ENCODE data around the gene CATSPERB.
"Not testable (repeated sequence)": the region's sequence is repeated elsewhere in the genome, so short reads cannot be mapped to it uniquely, and the experiment has no call there.

CATSPERB gene

DNA sequence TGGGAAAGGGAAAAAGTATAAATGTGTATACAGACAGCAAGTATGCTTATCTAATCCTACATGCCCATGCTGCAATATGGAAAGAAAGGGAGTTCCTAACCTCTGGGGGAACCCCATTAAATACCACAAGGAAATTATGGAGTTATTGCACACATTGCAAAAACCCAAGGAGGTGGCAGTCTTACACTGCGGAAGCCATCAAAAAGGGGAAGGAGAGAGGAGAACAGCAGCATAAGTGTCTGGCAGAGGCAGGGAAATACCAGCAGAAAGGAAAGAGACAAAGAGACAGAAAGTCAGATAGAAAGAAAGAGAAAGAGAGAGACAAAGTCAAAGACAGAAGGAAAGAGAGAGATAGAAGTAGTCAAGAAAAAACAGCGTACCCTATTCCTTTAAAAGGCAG is 64.8 kb downstream of the CATSPERB start:
- not testable (repeated sequence) for DNase-seq (ENCODE audit: low spot score)

DNA sequence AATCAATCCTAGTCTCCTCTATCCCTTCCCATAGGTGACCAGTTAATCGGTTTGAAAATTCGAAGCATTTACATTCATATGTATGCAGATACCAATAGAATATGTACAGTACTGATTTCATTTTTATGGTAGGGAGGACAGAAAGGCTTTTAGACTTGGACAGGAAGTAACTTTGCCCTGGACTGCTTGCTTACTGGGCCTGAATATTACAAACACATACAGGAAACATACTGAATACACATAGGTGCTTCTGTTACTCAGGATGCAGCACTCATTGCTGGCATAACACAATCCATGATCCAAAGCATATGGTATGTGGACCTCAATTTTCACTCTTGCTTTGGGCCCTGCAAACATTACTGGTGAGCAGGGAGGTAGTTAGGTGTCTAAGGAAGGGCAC is 71.1 kb downstream of the CATSPERB start:
- no peak for DNase-seq (ENCODE audit: low spot score)

DNA sequence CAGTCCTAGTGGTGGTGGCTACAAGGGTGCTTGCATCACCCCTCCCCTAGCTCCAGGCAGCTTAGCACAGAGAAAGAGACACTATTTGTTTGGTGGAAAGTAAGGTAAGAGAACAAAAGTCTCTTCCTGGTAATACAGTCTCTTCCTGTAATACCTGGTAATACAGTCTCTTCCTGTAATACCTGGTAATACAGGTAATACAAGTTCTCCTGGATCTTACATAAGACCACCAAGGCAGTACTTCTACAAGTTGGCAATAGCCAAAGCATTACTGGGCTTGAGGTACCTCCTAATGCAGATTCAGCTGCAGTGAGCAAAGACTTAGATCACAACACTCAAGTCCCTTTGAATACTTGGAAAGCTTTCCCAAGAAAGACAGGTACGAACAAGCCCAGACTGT is 77.0 kb downstream of the CATSPERB start:
- DNase-seq (ENCODE audit: low spot score) = no peak

DNA sequence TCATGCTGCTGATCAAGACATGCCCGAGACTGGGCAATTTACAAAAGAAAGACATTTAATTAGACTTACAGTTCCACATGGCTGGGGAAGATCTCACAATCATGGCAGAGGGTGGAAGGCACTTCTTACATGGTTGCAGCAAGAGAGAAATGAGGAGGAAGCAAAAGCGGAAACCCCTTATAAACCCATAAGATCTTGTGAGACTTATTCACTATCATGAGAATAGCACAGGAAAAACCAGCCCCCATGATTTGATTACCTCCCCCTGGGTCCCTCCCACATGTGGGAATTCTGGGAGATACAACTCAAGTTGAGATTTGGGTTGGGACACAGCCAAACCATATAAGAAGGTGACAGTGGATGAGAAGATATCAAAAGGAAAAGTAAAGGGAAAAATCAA is 78.4 kb downstream of the CATSPERB start:
- DNase-seq (ENCODE audit: low spot score) = no peak

DNA sequence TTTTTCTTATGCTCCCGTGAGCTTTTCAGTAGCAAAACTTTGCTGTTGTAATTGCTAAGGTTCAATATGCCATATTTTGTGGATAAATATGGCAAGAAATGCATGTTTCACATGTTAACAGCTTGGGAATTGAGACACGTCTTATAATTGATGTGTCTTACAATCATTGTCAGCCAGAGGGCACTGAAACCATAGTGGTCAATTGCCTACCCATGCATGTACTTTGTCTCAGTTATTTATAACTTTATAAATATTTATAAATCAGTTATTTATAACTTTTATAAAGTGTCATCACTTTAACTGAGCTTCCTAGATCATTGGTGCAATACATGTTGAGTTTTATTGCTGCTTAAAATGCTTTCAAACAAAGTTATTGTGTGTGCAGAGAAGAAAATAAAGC is 82.0 kb downstream of the CATSPERB start:
- peak; percentile 32 for DNase-seq (ENCODE audit: low spot score)

DNA sequence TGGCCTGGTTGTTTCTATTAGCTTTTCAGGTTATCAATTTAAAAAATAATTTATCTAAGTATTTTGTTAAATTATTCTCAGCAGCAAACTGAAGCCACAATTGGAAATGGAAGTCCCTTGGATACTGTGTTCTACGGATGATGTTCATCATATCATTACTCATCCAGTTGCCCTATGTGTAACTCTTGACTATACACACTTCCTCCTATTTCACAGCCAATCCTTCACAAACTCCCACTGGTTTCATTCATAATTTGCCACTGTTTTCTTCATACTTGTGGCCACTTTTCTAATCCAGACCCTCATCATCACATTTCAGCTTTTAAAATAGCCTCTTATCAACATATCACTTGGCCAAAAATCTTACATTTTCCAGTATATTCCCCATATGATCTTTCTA is 84.0 kb downstream of the CATSPERB start:
- DNase-seq (ENCODE audit: low spot score) = no peak

DNA sequence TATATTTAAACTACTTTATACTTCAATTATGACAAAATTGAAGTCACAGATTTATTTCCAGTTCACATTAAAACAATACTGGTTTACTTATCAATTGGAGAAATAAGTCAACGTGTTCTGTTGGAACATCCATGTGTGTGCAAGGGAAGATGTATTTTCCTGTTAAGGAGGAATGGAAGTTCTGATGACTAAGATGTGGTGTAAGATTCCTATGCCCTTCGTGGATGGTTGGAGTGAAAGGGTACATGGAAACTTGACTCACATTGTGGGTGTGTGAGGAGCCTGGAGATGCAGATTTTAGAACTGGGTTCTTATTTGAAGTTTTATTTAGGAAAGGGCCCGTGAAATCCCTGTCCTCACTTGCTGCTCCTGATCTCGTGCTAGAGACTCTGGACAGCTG is 95.3 kb downstream of the CATSPERB start:
- no peak for DNase-seq (ENCODE audit: low spot score)

DNA sequence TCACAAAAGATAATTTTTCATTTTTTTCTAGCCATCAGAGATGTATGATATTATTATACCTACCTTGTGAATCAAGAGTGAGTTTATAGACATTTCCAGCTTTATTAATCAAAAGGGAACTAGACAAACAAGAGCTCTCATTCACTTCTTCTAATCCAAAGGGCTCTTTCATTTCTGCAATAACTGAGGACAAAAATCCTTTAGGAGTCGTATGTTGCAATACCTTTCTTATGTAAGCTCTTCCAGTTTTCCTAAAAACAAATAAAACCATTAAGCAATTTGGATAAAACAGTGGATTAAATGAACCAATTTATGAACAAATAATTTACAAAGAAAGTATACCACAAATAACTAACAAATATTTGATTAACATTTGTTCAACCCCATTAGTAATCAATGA is 107.1 kb downstream of the CATSPERB start:
- DNase-seq (ENCODE audit: low spot score) = no peak

DNA sequence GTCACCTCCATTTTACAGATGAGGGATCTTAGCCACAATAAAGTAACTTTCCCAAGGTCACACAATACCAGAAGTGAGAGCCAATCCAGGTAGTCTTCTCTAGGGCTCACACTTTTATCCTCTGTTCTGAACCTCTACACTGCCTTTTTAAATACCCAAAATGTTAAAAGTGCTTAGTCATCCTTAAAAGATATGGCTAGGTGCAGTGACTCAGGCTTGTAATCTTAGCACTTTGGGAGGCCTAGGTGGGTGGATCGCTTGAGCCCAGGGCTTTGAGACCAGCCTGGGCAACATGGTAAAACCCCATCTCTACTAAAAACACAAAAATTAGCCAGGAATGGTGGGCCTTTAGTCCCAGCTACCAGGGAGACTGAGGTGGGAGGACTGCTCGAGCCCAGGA is 117.7 kb downstream of the CATSPERB start:
- DNase-seq (ENCODE audit: low spot score) = no peak

DNA sequence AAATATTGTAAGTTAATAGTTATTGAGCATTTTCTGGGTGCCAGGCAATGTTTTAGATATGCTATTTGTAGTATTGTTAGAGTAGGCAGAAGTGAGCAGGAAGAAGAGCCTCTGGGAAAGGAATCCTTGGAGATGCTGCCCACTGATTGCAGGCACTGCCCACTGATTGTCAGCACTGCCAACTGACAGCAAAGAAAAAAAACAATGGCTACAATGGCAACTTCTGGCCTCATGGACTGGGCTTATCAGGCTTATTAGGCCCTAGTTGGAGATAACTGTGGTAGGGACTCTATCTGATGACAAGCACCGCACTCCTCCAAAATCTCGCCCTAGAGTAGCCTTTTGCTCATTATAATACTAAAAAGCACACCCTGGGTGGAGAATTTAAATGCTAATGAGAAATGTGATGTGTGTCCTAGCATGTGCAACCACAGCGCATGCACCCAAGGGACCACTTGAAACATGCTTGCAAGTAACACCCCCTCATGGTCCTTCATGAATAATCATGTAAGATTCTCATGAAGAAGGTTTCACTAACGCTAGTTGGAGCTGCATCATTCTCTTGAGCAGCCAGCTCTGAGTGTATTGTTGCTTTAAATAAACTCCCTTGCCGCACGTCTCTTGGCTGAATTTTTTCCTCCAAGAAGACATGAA is 118.3 kb downstream of the CATSPERB start:
- DNase-seq (ENCODE audit: low spot score) = no peak

DNA sequence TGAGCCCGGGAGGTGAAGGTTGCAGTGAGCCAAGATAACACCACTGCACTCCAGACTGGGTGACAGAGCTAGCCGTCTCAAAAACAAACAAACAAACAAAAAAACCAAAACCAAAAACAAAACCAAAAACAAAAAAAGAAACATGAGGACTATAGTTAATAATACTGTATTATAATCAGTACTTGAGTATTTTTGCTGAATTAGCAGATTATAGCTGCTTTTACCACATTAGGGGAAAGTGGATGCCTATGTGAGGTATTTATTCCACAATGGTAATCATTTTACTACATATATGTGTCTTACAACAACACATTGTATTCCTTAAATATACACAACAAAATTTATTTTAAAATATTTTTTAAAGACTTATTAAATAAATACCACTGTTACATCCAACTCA is 120.4 kb downstream of the CATSPERB start:
- DNase-seq (ENCODE audit: low spot score) = no peak

DNA sequence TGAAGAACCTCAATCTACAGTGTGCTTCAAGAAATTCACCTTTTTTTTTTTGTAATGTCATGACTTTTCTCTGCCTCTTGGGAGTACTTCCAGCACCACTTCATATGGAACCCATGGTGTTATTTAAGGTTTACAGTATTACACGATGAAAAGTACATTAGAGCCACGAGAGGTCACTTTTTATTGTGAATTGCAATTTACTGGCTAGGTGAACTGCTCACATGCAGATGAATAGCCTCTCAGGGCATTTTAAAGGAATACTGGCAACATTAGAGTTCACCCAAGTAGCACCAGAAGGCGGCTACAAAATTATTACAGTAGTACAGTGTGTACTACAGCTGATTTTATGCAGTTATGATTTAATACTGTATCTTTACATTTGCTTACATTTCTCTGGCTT is 122.7 kb downstream of the CATSPERB start:
- no peak for DNase-seq (ENCODE audit: low spot score)

DNA sequence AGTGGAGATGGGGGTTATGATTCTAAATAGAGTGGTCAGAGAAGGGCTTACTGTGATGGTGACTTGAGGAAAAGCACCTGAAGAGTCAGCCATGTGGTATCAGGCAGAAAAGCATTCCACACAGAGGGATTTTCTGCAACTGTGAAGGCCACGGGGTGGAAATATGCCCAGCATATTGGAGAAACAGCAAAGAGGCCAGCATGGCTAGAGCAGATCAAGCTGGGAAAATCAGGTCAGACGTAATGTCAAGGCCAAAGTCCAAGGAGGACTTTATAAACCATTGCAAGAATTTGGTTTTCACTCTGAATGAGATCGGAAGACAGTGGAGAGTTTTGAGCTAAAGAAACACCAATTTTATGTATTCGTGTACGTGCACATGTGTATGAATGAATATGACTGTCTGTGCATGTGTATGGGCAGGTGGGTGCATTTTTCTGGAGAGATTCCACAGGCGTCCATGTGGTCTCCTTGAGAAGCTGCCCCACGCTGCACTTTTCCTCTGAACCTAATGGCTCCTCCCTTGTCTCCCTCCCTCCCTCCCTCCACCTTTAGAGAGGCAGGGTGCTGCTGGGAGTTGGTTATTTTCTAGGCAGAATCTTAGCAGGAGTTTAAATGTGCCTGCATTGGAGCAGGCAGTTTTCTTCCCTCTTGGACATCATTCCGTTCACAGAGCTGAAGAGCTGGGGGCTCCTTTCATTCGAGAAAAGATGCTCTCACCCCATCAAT is 124.4 kb downstream of the CATSPERB start:
- no peak for DNase-seq (ENCODE audit: low spot score)

DNA sequence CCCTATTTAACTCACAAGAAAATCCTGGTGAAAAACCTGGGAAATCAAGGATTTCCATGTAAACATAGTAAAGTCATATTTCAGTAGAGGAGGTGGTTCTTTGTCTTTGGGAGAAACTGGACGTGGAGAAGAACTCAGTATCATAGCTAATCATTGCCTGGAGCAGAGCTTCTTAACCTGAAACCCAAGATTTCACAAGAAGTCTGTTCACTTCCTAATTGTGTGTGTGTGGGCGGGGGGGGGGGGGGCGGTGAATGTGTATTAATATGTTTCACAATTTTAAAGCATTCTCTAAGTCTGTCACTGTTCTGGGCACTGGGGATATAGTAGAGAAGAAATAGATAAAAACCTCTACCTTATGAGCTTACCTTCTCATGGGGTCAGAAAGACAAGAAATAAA is 125.0 kb downstream of the CATSPERB start:
- DNase-seq (ENCODE audit: low spot score) = no peak

DNA sequence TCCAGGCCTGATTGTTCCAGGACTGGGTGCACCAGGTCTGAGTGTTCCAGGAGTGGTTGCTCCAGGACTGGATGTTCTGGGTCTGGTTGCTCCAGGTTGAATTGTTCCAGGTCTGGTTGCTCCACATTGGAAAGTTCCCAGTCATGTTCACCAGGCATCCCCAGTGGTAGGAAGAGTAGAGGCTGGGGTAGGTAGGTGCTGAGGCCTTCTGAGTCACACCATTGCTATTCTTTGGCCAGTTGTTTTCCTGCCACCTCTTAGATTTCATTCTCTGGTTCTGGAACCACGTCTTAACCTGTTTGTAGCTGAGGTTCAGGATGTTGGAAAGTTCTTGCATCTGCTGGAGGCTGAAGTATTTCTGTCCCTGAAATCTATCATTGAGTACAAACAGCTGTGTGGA is 127.3 kb downstream of the CATSPERB start:
- DNase-seq (ENCODE audit: low spot score) = not testable (repeated sequence)

DNA sequence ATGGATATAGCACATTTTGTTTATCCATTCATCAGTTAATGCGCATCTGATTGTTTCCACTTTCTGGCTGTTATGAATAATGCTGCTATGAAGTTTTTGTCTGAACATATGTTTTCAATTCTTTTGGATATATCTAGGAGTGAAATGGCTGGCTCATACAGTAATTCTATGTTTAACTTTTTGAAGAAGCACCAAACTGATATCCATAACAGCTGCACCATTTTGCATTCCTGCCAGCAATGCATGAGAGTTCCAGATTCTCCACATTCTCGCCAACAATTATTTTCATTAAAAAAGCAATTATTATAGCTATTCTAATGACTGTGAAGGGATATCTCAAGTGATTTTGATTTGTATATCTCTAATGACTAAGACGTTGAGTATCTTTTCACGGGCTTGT is 131.9 kb downstream of the CATSPERB start:
- DNase-seq (ENCODE audit: low spot score) = no peak

DNA sequence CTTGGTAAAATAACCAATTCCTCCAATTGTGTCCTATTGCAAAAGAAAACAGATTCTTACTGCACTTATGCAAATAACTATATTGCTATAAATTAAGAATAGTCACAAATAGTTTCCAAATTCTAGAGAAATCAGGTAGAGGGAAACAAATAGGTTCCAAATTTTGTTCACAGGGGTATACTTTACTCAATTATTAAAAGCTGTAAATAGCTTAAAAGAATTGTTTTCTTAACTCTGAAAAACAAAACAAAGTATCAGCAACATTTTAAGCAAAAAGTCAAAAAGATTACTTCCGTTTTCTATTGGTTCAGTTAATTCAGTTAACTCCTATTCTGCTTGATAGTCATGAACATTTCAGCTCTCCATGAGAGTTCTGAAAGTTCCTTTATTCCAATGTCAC is 136.2 kb downstream of the CATSPERB start:
- DNase-seq (ENCODE audit: low spot score) = no peak

DNA sequence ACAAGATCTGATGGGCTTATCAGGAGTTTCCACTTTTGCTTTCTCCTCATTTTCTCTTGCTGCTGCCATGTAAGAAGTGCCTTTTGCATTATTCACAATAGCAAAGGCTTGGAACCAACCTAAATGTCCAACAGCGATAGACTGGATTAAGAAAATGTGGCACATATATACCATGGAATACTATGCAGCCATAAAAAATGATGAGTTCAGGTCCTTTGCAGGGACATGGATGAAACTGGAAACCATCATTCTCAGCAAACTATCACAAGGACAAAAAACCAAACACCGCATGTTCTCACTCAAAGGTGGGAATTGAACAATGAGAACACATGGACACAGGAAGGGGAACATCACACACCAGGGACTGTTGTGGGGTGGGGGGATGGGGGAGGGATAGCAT is 137.9 kb downstream of the CATSPERB start:
- DNase-seq (ENCODE audit: low spot score) = not testable (repeated sequence)

DNA sequence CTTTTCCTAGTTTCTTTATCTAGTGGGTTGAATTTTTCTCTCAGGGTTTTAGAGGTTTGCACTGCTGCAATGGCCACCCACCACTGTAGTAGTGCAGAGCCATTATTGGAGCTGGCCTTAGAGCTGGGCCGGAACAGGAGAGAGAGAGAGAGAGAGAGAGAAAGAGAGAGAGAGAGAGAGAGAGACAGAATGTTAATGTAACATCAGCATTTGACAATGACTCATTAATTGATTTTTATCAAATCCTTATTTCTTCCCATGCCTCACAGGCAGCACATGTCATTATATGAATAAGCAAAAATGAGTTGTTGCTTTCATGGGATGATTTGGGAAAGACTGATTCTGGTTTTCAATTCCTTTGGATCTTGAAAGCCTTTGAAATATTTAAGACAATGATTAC is 145.5 kb downstream of the CATSPERB start:
- DNase-seq (ENCODE audit: low spot score) = no peak

DNA sequence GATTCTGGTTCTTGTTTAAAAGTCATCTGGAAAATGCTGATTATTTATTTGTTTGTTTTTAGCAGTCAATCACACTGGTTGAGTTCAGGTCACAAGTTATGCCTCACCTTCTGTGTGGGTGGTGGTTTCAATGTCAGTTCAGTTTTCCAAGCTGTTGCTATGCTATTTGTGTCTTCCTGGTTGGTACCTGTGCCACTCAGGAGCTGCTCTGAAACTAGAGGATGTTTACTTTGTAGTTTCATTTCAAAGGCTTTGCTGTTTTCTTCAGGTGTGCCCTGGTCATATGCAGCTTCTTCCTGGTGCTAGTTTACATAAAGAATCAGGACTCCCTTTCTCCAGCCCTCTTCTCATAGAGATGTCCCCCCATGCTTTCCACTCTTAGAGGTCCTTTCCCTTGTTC is 146.0 kb downstream of the CATSPERB start:
- DNase-seq (ENCODE audit: low spot score) = no peak

DNA sequence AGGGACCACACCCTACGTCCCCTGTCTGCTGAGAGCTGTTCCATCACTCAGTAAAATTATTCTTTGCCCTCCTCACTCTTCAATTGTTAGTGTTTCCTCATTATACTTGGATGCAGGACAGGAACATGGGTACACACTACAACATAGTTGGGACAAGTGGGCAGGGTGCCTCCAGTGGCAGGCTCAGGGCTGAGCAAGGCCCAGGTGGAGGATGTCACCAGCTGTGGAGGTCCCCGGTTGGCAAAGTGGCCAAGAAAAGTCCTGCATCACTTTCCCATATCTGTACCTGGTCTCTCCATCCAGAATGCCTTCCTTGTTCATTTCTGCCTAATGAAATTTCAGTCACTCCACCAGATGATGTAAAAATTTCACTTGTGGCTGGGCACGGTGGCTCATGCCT is 149.1 kb downstream of the CATSPERB start:
- no peak for DNase-seq (ENCODE audit: low spot score)

DNA sequence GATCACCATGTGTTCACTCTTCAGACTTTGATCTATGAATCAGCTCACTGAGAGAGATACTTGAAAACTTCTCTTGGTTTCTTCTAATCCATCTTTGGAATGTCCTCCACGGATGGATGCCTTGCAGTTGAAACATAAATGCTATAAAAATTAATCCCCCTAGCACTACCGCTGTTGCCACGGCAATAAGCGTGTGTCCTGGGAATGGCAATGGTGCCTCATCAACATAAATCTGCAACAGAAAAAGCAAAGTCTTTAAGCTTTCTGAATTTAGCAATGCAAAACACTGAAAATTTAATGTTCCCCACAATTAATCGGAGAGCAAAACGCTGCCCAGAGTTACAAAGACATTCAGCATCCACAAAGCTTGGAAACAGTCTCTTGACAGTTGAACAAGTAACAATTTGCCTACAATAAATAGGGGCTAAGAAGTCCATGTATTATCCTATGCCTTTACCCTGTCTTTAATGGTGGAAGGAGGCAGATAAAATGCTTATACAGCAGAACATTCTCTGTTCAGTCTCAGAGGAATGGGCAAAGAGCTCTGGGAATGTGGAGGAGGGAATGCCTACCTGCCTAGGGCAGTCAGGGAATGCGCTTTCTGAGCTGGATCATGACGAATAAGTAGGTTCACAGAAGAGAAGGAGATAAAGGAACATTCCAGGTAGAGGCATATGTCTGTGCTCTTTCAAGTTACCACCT is 150.9 kb downstream of the CATSPERB start:
- no peak for DNase-seq (ENCODE audit: low spot score)

DNA sequence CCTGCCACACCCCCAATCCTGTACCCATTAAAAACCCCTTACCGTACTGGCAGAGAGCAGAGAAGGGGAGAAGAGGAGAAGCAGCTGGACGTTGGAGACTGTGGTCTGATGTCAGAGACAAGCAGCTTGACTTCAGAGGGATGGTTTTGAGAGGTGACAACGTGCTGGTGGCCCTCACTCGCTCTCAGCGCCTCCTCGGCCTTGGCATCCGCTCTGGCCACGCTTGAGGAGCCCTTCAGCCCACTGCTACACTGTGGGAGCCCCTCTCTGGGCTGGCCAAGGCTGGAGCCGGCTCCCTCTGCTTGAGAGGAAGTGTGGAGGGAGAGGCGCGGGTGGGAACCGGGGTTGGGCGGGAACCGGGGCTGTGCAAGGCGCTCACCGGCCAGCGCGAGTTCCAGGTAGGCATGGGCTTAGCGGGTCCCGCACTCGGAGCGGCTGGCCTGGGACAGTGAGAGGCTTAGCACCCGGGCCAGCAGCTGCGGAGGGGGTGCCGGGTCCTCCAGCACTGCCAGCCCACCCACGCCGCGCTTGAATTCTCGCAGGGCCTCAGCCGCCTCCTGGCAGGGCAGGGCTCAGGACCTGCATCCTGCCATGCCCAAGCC is 154.2 kb downstream of the CATSPERB start:
- DNase-seq (ENCODE audit: low spot score) = no peak
